Activated T-cell treated with anti-CD3 and anti-CD28 coated beads, Interleukin-2, amount 50 U/mL, for 4 hours (primary cell): Measurements from ENCODE around the gene UMAD1. TPM values are rescaled to one million over a fixed set of nuclear protein-coding genes. Genes with fewer than 3 reads are reported as not detected.

Source experiments
- ATAC-seq, 2 donors: fragments of 200-7000 bp; cut with Tn5 transposase; one replicate each; pipeline ENCODE4 v1.10.0; 2021
- DNase-seq: peaks from one replicate; pipeline ENCODE4 v3.0.0-alpha.2; 2020
- H3K27me3 Mint-ChIP-seq: one replicate; pipeline ENCODE4 v1.8.0; 2021; ENCODE audit warnings: low read depth, mixed read lengths
- H3K36me3 Mint-ChIP-seq: one replicate; pipeline ENCODE4 v1.8.0; 2022; ENCODE audit warnings: mixed read lengths; ENCODE audit not compliant: insufficient read depth
- H3K4me1 Mint-ChIP-seq: one replicate; pipeline ENCODE4 v1.8.0; 2021; ENCODE audit warnings: low read depth, mixed read lengths
- H3K4me3 Mint-ChIP-seq: one replicate; pipeline ENCODE4 v1.8.0; 2021; ENCODE audit warnings: mild to moderate bottlenecking, moderate library complexity, mixed read lengths
- H3K9me3 Mint-ChIP-seq: one replicate; pipeline ENCODE4 v1.8.0; 2021; ENCODE audit warnings: mixed read lengths
- total RNA-seq, 3 donors: library from RNA; stranded (reverse); gene quantifications; one replicate each; pipeline ENCODE4 v1.2.1, GENCODE V29; 2021

UMAD1 gene
- total RNA-seq, 3 donors from 2014 or later, result 12.5 to 16.9 (median 13.9) TPM

GRCh38 chr7:7707806-7708205 is 67.3 kb downstream of the UMAD1 start:
- H3K4me1 Mint-ChIP-seq, result peaks cover 17% of the 10 kb centered on the region
- no peaks in the 10 kb centered on the region for H3K27me3 Mint-ChIP-seq
- no peak overlapping the region for H3K4me3 Mint-ChIP-seq
- no peak for ATAC-seq
- no peak for DNase-seq
- H3K9me3 Mint-ChIP-seq, result no peaks in the 10 kb centered on the region
- peaks cover 20% of the 10 kb centered on the region for H3K36me3 Mint-ChIP-seq

DNA sequence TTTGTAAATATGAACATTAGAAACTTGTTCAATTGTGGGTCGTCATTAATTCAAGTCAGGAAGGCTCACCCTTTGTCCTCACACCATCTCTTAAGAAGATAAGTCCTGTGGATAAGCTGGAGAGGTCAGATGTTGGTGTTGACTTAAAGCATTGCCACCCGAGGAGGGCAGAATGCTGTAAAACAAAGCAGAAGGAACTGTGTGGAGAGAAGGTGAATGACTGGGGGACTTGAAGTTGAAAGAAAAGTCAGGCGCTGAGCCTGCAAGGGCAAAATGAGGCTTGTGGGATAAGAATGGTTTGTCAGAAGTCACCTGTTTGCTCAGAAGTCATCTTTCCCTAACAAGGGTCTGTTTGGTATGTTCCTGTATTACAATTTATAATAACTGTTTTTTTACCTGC is 68.7 kb downstream of the UMAD1 start:
- Mint-ChIP-seq H3K36me3 (peaks cover 18% of the 10 kb centered on the region), H3K27me3 (no peaks in the 10 kb centered on the region), H3K4me3 (no peak overlapping the region), H3K4me1 (peaks cover 20% of the 10 kb centered on the region), H3K9me3 (no peaks in the 10 kb centered on the region)
- DNase-seq (no peak), ATAC-seq (no peak)

DNA sequence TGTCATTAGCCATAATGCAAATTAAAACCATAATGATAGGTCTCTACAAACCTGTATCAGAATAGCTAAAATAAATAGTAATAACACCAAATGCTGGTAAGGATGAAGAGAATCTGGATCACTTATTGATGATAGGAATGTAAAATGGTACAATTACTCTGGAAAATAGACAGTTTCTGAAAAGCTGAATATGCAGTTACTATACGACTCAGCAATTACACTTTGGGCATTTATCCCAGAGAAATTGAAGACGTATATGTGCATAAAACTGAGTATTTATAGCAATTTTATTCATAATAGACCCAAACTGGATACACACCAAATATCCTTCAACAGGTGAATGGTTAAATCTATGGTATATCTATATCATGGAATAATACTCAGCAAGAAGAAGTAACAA is 69.9 kb downstream of the UMAD1 start:
- DNase-seq (no peak), ATAC-seq (no peak)
- Mint-ChIP-seq H3K4me3 (no peak overlapping the region), H3K9me3 (no peaks in the 10 kb centered on the region), H3K27me3 (no peaks in the 10 kb centered on the region), H3K36me3 (peaks cover 16% of the 10 kb centered on the region), H3K4me1 (peaks cover 20% of the 10 kb centered on the region)

DNA sequence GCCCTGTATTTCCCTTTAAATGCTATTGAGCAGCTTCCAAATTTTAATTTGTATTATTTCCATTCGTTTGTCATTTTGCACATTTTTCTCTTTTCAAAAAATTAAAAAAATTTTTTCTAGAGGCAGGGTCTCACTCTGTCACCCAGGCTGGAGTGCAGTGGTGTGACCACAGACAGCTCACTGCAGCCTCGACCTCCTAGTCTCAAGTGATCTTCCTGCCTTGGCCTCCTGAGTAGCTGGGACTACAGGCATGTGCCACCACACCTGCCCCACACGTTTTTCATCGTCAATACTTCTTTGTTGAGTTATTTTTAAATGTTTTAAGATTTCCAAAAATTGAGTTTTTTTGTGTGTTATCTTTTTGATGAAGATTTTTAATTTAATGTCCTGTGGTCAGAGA is 73.2 kb downstream of the UMAD1 start:
- peaks cover 16% of the 10 kb centered on the region for H3K36me3 Mint-ChIP-seq
- ATAC-seq (no peak), DNase-seq (no peak)
- no peaks in the 10 kb centered on the region for H3K9me3 Mint-ChIP-seq
- no peak overlapping the region for H3K4me3 Mint-ChIP-seq
- H3K27me3 Mint-ChIP-seq, result no peaks in the 10 kb centered on the region
- H3K4me1 Mint-ChIP-seq, result peaks cover 14% of the 10 kb centered on the region

- H3K4me3 Mint-ChIP-seq, result no peak within 1 kb of the TSS
Measured at GRCh38 chr7:7718492-7718891, 77.9 kb downstream of the UMAD1 start, which contains the start of gene RPA3. TSS of gene RPA3 (minus strand) at chr7:7718607. CDS start at chr7:7640418, 78,189 bp downstream.

DNA sequence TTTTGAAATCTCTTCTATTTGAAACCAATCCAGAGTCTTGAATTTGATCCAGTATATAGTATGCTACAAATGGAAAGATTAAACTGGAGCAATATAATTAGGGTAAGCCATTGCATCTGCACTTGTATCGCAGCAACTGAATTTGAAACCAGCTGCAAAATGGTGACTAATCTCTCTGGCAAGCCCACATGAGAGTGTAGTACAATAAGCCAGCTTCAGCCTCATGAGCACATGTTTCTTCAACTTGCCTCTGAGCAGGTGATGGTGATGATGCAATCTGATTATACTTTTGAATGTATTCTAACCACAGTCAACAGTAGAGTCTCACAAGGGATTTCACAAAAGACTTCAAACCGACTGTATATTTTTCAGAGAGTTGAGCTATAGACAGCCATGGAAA is 78.7 kb downstream of the UMAD1 start:
- peaks cover 8% of the 10 kb centered on the region for H3K36me3 Mint-ChIP-seq
- H3K9me3 Mint-ChIP-seq, result no peaks in the 10 kb centered on the region
- peak; percentile 21 for DNase-seq
- ATAC-seq, result peak; percentile 98 to 99
- H3K4me1 Mint-ChIP-seq, result peaks cover 15% of the 10 kb centered on the region
- no peak overlapping the region for H3K4me3 Mint-ChIP-seq
- no peaks in the 10 kb centered on the region for H3K27me3 Mint-ChIP-seq

More at GRCh38 chr7:7718492-7718891, 77.9 kb downstream of the UMAD1 start, which contains the start of gene RPA3:
- peaks cover 16% of the 10 kb centered on the region for H3K4me1 Mint-ChIP-seq
- no peak for ATAC-seq
- H3K27me3 Mint-ChIP-seq, result no peaks in the 10 kb centered on the region
- peaks cover 8% of the 10 kb centered on the region for H3K36me3 Mint-ChIP-seq
- no peak for DNase-seq
- H3K9me3 Mint-ChIP-seq, result no peaks in the 10 kb centered on the region

GRCh38 chr7:7720193-7720592 is 79.6 kb downstream of the UMAD1 start:
- H3K4me1 Mint-ChIP-seq, result peaks cover 15% of the 10 kb centered on the region
- no peak overlapping the region for H3K4me3 Mint-ChIP-seq
- DNase-seq (no peak), ATAC-seq (no peak)
- H3K9me3 Mint-ChIP-seq, result no peaks in the 10 kb centered on the region
- H3K36me3 Mint-ChIP-seq, result peaks cover 10% of the 10 kb centered on the region
- no peaks in the 10 kb centered on the region for H3K27me3 Mint-ChIP-seq

DNA sequence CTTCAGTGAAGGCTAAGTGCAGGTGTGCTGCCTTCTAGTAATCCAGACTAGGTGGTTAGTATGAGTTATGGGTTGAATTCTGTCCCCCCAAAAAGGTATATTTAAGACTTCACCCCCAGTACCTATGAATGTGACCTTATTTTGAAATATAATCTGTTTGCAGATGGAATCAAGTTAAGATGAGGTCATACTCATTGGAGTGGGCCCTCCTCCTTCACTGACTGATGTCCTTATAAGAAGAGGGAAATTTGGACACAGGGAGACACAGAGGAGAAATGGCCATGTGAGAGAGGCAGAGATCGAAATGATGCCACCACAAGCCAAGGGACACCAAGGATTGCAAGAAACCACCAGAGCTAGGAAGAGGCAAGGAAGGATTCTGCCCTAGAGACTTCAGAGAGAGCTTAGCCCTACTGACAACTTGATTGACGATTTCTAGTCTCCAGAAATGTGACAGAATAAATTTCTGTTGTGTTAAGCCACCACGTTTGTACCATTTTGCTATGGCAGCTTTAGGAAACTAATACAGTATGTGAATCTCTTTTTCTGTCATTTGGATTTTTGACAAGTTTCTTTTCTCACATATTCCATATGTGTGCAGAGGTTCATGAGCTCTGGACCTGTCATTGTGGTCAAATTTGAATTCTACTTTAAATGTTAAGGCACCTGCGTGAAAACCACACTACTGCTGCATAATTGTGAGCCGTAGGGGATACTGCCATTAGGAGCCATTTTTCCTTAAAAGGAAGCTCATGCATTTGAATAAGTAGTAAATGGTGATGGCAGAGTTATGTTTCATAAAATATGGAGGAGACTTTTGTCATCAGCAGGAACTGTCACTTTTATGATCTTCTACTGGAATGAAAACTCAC is 80.4 kb downstream of the UMAD1 start:
- no peak for ATAC-seq
- no peaks in the 10 kb centered on the region for H3K27me3 Mint-ChIP-seq

DNA sequence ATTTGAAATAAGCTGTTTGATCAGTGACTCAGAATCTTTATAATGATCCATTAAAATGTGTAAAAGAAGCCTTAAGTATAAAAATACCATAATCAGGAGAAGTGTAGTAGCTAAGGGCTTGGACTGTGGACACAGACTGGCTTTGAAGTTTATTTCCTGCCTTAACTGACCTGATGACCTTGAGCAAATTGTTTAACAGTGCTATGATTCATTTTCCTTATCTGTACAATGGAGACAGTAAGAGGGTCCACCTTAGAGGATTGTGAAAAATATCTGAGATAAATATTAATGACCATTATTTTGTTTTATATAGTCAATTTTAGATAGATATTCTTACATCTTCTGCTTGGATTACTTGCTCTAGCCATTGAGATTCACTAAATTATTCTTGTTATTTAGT is 91.2 kb downstream of the UMAD1 start:
- no peaks in the 10 kb centered on the region for H3K4me1 Mint-ChIP-seq
- ATAC-seq (no peak), DNase-seq (no peak)
- H3K36me3 Mint-ChIP-seq, result peaks cover 9% of the 10 kb centered on the region
- H3K4me3 Mint-ChIP-seq, result no peak overlapping the region
- H3K27me3 Mint-ChIP-seq, result no peaks in the 10 kb centered on the region
- no peaks in the 10 kb centered on the region for H3K9me3 Mint-ChIP-seq

More for the DNA sequence above, 80.4 kb downstream of the UMAD1 start:
- Mint-ChIP-seq H3K4me3 (no peak overlapping the region), H3K4me1 (peaks cover 15% of the 10 kb centered on the region), H3K36me3 (peaks cover 16% of the 10 kb centered on the region), H3K9me3 (no peaks in the 10 kb centered on the region)
- DNase-seq, result no peak

- ATAC-seq (no peak), DNase-seq (no peak)
- no peak overlapping the region for H3K4me3 Mint-ChIP-seq
- H3K27me3 Mint-ChIP-seq, result no peaks in the 10 kb centered on the region
- peaks cover 2% of the 10 kb centered on the region for H3K4me1 Mint-ChIP-seq
- H3K9me3 Mint-ChIP-seq, result no peaks in the 10 kb centered on the region
- peaks cover 9% of the 10 kb centered on the region for H3K36me3 Mint-ChIP-seq
Measured at GRCh38 chr7:7732621-7733281, 92.2 kb downstream of the UMAD1 start.

DNA sequence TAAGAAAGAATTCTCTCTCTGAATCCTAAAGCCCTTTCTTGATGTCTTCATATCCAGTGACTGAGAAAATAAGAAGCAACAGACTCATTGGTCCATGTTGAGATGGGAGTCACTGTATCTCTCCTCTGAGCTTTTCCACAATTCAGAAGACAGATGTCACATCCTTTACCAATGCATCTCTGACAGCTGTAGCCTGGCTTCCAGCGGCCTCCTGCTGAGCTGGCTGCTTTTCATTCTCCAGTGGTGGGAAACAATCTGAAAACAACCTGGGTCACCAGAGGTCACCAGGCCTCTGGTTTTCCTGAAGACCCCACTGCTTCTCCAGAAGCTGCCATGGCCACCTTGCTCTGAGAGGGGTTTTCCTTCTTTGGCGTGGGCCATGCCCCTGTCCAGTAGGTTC is 96.1 kb downstream of the UMAD1 start:
- Mint-ChIP-seq H3K27me3 (no peaks in the 10 kb centered on the region), H3K4me3 (no peak overlapping the region), H3K4me1 (peaks cover 11% of the 10 kb centered on the region), H3K9me3 (no peaks in the 10 kb centered on the region), H3K36me3 (peaks cover 9% of the 10 kb centered on the region)
- DNase-seq (no peak), ATAC-seq (no peak)

- no peaks in the 10 kb centered on the region for H3K9me3 Mint-ChIP-seq
- no peak overlapping the region for H3K4me3 Mint-ChIP-seq
- ATAC-seq, result no peak
- peaks cover 11% of the 10 kb centered on the region for H3K4me1 Mint-ChIP-seq
- no peak for DNase-seq
- peaks cover 13% of the 10 kb centered on the region for H3K36me3 Mint-ChIP-seq
- no peaks in the 10 kb centered on the region for H3K27me3 Mint-ChIP-seq
Measured at GRCh38 chr7:7737674-7738073, 97.1 kb downstream of the UMAD1 start.

DNA sequence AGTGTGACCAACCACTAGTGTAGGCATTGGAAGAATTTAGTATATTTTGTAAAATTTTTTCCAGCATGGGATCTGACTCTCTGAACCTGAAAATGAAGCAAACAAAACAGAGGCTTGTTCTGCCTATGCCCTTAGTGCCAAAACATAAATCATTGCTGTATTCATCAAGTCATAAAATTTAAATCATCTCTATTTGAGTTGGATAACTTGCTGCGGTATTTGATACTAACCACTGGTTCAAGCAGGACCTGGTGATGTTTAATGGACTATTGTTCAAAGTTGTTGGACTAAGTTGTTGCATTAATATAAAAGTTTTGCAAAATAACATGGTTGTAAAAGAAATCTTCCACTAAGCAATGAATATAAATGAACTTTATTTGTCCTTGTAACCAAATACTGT is 97.6 kb downstream of the UMAD1 start:
- Mint-ChIP-seq H3K36me3 (peaks cover 13% of the 10 kb centered on the region), H3K9me3 (no peaks in the 10 kb centered on the region), H3K27me3 (no peaks in the 10 kb centered on the region), H3K4me1 (peaks cover 11% of the 10 kb centered on the region), H3K4me3 (no peak overlapping the region)
- ATAC-seq (no peak), DNase-seq (no peak)

DNA sequence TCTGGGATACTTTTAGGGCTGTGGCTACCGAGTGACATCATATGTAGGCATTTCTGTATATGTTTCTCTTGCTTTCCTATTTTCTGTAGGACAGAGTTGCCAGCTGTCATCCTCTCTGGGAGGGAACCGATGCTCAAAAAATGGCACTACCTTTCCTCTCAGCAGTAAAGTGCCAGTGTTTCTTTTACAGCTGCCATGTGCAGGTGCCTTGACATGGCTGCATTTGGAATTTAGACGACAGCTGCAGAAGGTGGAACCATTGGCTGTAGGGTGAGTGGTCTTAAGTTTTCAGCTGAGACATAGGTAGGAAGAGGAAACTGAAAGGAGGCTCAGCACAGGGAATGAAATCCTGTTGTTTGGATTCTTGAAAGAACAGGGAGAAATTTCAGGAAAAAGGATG is 98.1 kb downstream of the UMAD1 start:
- Mint-ChIP-seq H3K36me3 (peaks cover 13% of the 10 kb centered on the region), H3K4me1 (peaks cover 11% of the 10 kb centered on the region), H3K27me3 (no peaks in the 10 kb centered on the region), H3K9me3 (no peaks in the 10 kb centered on the region), H3K4me3 (no peak overlapping the region)
- DNase-seq (no peak), ATAC-seq (no peak)
